Muscle of leg (tissue), 11 donors: ENCODE measurements around the gene MAN2B2. TPM values are rescaled to one million over a fixed set of nuclear protein-coding genes. Genes with fewer than 3 reads are reported as not detected.
"Not testable (repeated sequence)": the region's sequence is repeated elsewhere in the genome, so short reads cannot be mapped to it uniquely, and the experiment has no call there.

Source experiments
- DNase-seq: peaks from one replicate; pipeline ENCODE4 v3.0.0; 2013
- H3K27ac ChIP-seq: one replicate; pipeline ENCODE4 v1.5.1; 2013; ENCODE audit warnings: mild to moderate bottlenecking, low read length, control low read depth
- H3K27me3 ChIP-seq: one replicate; pipeline ENCODE4 v1.6.1; 2013; ENCODE audit warnings: low read length; ENCODE audit not compliant: control insufficient read depth, insufficient read depth
- H3K36me3 ChIP-seq: one replicate; pipeline ENCODE4 v1.6.1; 2013; ENCODE audit warnings: low read length; ENCODE audit not compliant: control insufficient read depth, insufficient read depth
- H3K4me1 ChIP-seq: one replicate; pipeline ENCODE4 v1.6.1; 2013; ENCODE audit warnings: low read length; ENCODE audit not compliant: control insufficient read depth, insufficient read depth
- H3K4me3 ChIP-seq: one replicate; pipeline ENCODE4 v1.5.1; 2013; ENCODE audit warnings: low read length, control low read depth
- H3K9me3 ChIP-seq: replicated peaks from 2 replicates; pipeline ENCODE4 v1.6.1; 2013; ENCODE audit warnings: low read depth, low read length; ENCODE audit not compliant: control insufficient read depth
- WGBS: methylation state at CpG from one replicate; pipeline ENCODE4 v1.1.5; 2013; ENCODE audit warnings: missing lambda C conversion rate; ENCODE audit not compliant: insufficient coverage; 5-methylcytosine and 5-hydroxymethylcytosine counted together
- polyA plus RNA-seq, 8 donors: library from polyadenylated mRNA; unstranded; fragments of 120-200 nt; gene quantifications; one replicate each; pipeline versions ENCODE4 v1.2.1 to v1.2.3, GENCODE V29; 2013; ENCODE audit warnings: inconsistent platforms in 1 of 8, low replicate concordance in 1 of 8; ENCODE audit not compliant: insufficient read length in 8 of 8, insufficient read depth in 1 of 8
- total RNA-seq: library from RNA; stranded (reverse); fragments of 120-200 nt; gene quantifications from one replicate; pipeline ENCODE4 v1.2.4, GENCODE V29; 2013

Gene MAN2B2
- total and polyA plus RNA-seq, 9 donors, result 4.9 to 12.1 (median 8.7) TPM

GRCh38 chr4:6620891-6621555 lies 46.0 kb downstream of the MAN2B2 start:
- DNase-seq, result no peak
- Histone ChIP-seq H3K36me3 (peaks cover 28% of the 10 kb centered on the region), H3K4me3 (no peak overlapping the region), H3K9me3 (no peaks in the 10 kb centered on the region), H3K27me3 (no peaks in the 10 kb centered on the region), H3K4me1 (no peaks in the 10 kb centered on the region), H3K27ac (no peak overlapping the region)
- 79% methylated on average over 4 of the region's 10 CpGs for WGBS

GRCh38 chr4:6621556-6621927 lies 46.6 kb downstream of the MAN2B2 start:
- H3K27me3 ChIP-seq, result no peaks in the 10 kb centered on the region
- H3K4me1 ChIP-seq, result no peaks in the 10 kb centered on the region
- no peak for DNase-seq
- WGBS, result 89% methylated on average over 9 of the region's 13 CpGs
- H3K36me3 ChIP-seq, result peaks cover 23% of the 10 kb centered on the region
- no peak overlapping the region for H3K4me3 ChIP-seq
- no peaks in the 10 kb centered on the region for H3K9me3 ChIP-seq
- H3K27ac ChIP-seq, result no peak overlapping the region

GRCh38 chr4:6622744-6623143 lies 47.8 kb downstream of the MAN2B2 start:
- 92% methylated on average over 1 of the region's 2 CpGs for WGBS
- H3K27me3 ChIP-seq, result no peaks in the 10 kb centered on the region
- DNase-seq, result no peak
- H3K4me1 ChIP-seq, result no peaks in the 10 kb centered on the region
- H3K9me3 ChIP-seq, result no peaks in the 10 kb centered on the region
- H3K36me3 ChIP-seq, result peaks cover 14% of the 10 kb centered on the region
- H3K4me3 ChIP-seq, result no peak overlapping the region
- H3K27ac ChIP-seq, result no peak overlapping the region

GRCh38 chr4:6625256-6625655 lies 50.3 kb downstream of the MAN2B2 start:
- DNase-seq, result no peak
- Histone ChIP-seq H3K27ac (no peak overlapping the region), H3K4me1 (no peaks in the 10 kb centered on the region), H3K9me3 (no peaks in the 10 kb centered on the region), H3K27me3 (no peaks in the 10 kb centered on the region), H3K4me3 (no peak overlapping the region), H3K36me3 (peaks cover 3% of the 10 kb centered on the region)
- 77% methylated on average over 4 of the region's 9 CpGs for WGBS

- WGBS, result 52% methylated on average over 5 of the region's 11 CpGs
- DNase-seq, result no peak
- Histone ChIP-seq H3K4me3 (no peak overlapping the region), H3K36me3 (peaks cover 3% of the 10 kb centered on the region), H3K9me3 (no peaks in the 10 kb centered on the region), H3K27me3 (no peaks in the 10 kb centered on the region), H3K4me1 (no peaks in the 10 kb centered on the region), H3K27ac (no peak overlapping the region)
Observed at GRCh38 chr4:6626066-6626465, 51.1 kb downstream of the MAN2B2 start.

GRCh38 chr4:6627832-6628231 lies 52.8 kb downstream of the MAN2B2 start:
- no peaks in the 10 kb centered on the region for H3K4me1 ChIP-seq
- no peak for DNase-seq
- H3K4me3 ChIP-seq, result no peak overlapping the region
- 100% methylated on average over 1 of the region's 3 CpGs for WGBS
- no peaks in the 10 kb centered on the region for H3K9me3 ChIP-seq
- peaks cover under 1% of the 10 kb centered on the region for H3K36me3 ChIP-seq
- no peaks in the 10 kb centered on the region for H3K27me3 ChIP-seq
- H3K27ac ChIP-seq, result no peak overlapping the region

- not testable (repeated sequence) for H3K27ac ChIP-seq, H3K4me3 ChIP-seq, H3K27me3 ChIP-seq, H3K9me3 ChIP-seq, H3K4me1 ChIP-seq, H3K36me3 ChIP-seq, DNase-seq
- WGBS, result 88% methylated on average over 1 of the region's 1 CpG
Observed at GRCh38 chr4:6628484-6628883, 53.5 kb downstream of the MAN2B2 start.

GRCh38 chr4:6632125-6632524 lies 57.1 kb downstream of the MAN2B2 start:
- DNase-seq, result no peak
- H3K9me3 ChIP-seq, result no peaks in the 10 kb centered on the region
- H3K4me1 ChIP-seq, result no peaks in the 10 kb centered on the region
- H3K27ac ChIP-seq, result no peak overlapping the region
- no peak overlapping the region for H3K4me3 ChIP-seq
- H3K27me3 ChIP-seq, result no peaks in the 10 kb centered on the region
- 85% methylated on average over 4 of the region's 4 CpGs for WGBS
- no peaks in the 10 kb centered on the region for H3K36me3 ChIP-seq

- no peak overlapping the region for H3K27ac ChIP-seq
- DNase-seq, result no peak
Observed at GRCh38 chr4:6633091-6633906, 58.3 kb downstream of the MAN2B2 start.

GRCh38 chr4:6634746-6635145 lies 59.8 kb downstream of the MAN2B2 start:
- Histone ChIP-seq H3K4me3 (no peak overlapping the region), H3K9me3 (no peaks in the 10 kb centered on the region), H3K4me1 (no peaks in the 10 kb centered on the region), H3K27ac (no peak overlapping the region), H3K36me3 (no peaks in the 10 kb centered on the region), H3K27me3 (no peaks in the 10 kb centered on the region)
- WGBS, result 85% methylated on average over 7 of the region's 9 CpGs
- no peak for DNase-seq

More at GRCh38 chr4:6633091-6633906, 58.3 kb downstream of the MAN2B2 start:
- H3K4me1 ChIP-seq, result no peaks in the 10 kb centered on the region
- H3K36me3 ChIP-seq, result no peaks in the 10 kb centered on the region
- H3K27me3 ChIP-seq, result no peaks in the 10 kb centered on the region
- WGBS, result 21% methylated on average over 7 of the region's 10 CpGs
- H3K4me3 ChIP-seq, result no peak overlapping the region
- H3K9me3 ChIP-seq, result no peaks in the 10 kb centered on the region
